DMS 273 treated with DMSO at 0.1 percent for 48 hours (cell line): ENCODE results near the gene SLC45A3.
A peak's percentile ranks its signal among the peaks of the same experiment; 100 is the strongest.

Experiments
- DNase-seq: peaks from one replicate; lab custom pipeline; 2025; lab: John Stamatoyannopoulos, UW

SLC45A3 gene

GRCh38 chr1:205668951-205669340, 11.4 kb downstream of the SLC45A3 start:
- DNase-seq: no peak

GRCh38 chr1:205667909-205668643, 12.2 kb downstream of the SLC45A3 start:
- no peak for DNase-seq

- DNase-seq: no peak
Measured at GRCh38 chr1:205666372-205667166, 13.7 kb downstream of the SLC45A3 start.

GRCh38 chr1:205665201-205666045, 14.9 kb downstream of the SLC45A3 start:
- DNase-seq: no peak

GRCh38 chr1:205664399-205665017, 15.8 kb downstream of the SLC45A3 start:
- no peak for DNase-seq

GRCh38 chr1:205663286-205663936, 16.9 kb downstream of the SLC45A3 start:
- no peak for DNase-seq

- no peak for DNase-seq
Measured at GRCh38 chr1:205662791-205663190, 17.5 kb downstream of the SLC45A3 start.

GRCh38 chr1:205662135-205662738, 18.1 kb downstream of the SLC45A3 start:
- peak; percentile 19 for DNase-seq

GRCh38 chr1:205661429-205662134, 18.7 kb downstream of the SLC45A3 start:
- no peak for DNase-seq

- DNase-seq: no peak
Measured at GRCh38 chr1:205660361-205660760, 19.9 kb downstream of the SLC45A3 start.

GRCh38 chr1:205658943-205659581, 21.2 kb downstream of the SLC45A3 start:
- peak; percentile 27 for DNase-seq

- no peak for DNase-seq
Measured at GRCh38 chr1:205656236-205656635, 24.1 kb downstream of the SLC45A3 start.

- no peak for DNase-seq
Measured at GRCh38 chr1:205652984-205653383, 27.3 kb downstream of the SLC45A3 start.

GRCh38 chr1:205650241-205650640, 30.1 kb downstream of the SLC45A3 start:
- no peak for DNase-seq

- no peak for DNase-seq
Measured at GRCh38 chr1:205645519-205645918, 34.8 kb downstream of the SLC45A3 start.

GRCh38 chr1:205642679-205643307, 37.5 kb downstream of the SLC45A3 start:
- DNase-seq: no peak

GRCh38 chr1:205639567-205639966, 40.7 kb downstream of the SLC45A3 start:
- no peak for DNase-seq

- no peak for DNase-seq
Measured at GRCh38 chr1:205637854-205638468, 42.3 kb downstream of the SLC45A3 start.

GRCh38 chr1:205636732-205637131, 43.6 kb downstream of the SLC45A3 start:
- DNase-seq: no peak
